ENCODE data around the gene AOAH. TPM values are rescaled to one million over a fixed set of nuclear protein-coding genes. Genes with fewer than 3 reads are reported as not detected.

Gene AOAH
- total RNA-seq, 1 experiment from 2014 or later = 0.39 TPM

- no peak for TF ChIP-seq CTCF (conservative IDR thresholded peaks at IDR 0.05)
- DNase-seq = no peak
- no peak overlapping the region for H3K4ac ChIP-seq (ENCODE audit: low read depth, low read length)
- no peak overlapping the region for H2AFZ ChIP-seq (ENCODE audit: low read length)
- no CpG with 5 or more reads among the region's 2 CpGs for WGBS (ENCODE audit: extremely low coverage, insufficient read length, low lambda C conversion rate)
- H3K79me1 ChIP-seq (ENCODE audit: insufficient read depth, low read depth, low read length, poor library complexity, severe bottlenecking) = no peaks in the 10 kb centered on the region
- Mint-ChIP-seq H3K36me3 (ENCODE audit: insufficient read depth in 1 of 3, low read depth in 3 of 3) (no peaks in the 10 kb centered on the region), H3K27ac (no peak overlapping the region), H3K9me3 (no peaks in the 10 kb centered on the region), H3K27me3 (ENCODE audit: low read depth) (no peaks in the 10 kb centered on the region), H3K4me1 (peaks cover 7 to 22% of the 10 kb centered on the region in 2 experiments; a peak in 3 of 4 replicates), H3K4me3 (no peak overlapping the region)
- H3K56ac ChIP-seq (ENCODE audit: insufficient read length, low read depth, low read length) = no peak overlapping the region
- no peak overlapping the region for H2AK5ac ChIP-seq (ENCODE audit: insufficient read length, low read length)
- no peak overlapping the region for H4K8ac ChIP-seq (replicated peaks; ENCODE audit: insufficient read length, low read depth, low read length)
- H4K5ac ChIP-seq (ENCODE audit: insufficient read length, low read depth, low read length) = no peak overlapping the region
- no peak overlapping the region for H3K27ac ChIP-seq (ENCODE audit: insufficient read length, low read depth, low read length)
- no peak overlapping the region for H2BK12ac ChIP-seq (ENCODE audit: insufficient read length, low read depth, low read length)
- no peak overlapping the region for H4K91ac ChIP-seq (ENCODE audit: insufficient read length, low read depth, low read length)
- no peaks in the 10 kb centered on the region for H3K79me2 ChIP-seq (ENCODE audit: insufficient read depth, low read length)
- no peak overlapping the region for H3K9ac ChIP-seq (ENCODE audit: extremely low read depth, insufficient read length, low read length)
- no peak overlapping the region for H2BK5ac ChIP-seq (ENCODE audit: insufficient read length, low read length)
- H3K23me2 ChIP-seq (ENCODE audit: insufficient read length, low read depth, low read length, poor library complexity, severe bottlenecking) = no peaks in the 10 kb centered on the region
- H2BK120ac ChIP-seq (ENCODE audit: low read depth, low read length, poor library complexity, severe bottlenecking) = no peak overlapping the region
- H4K20me1 ChIP-seq (ENCODE audit: control insufficient read depth, insufficient read depth, insufficient read length) = no peaks in the 10 kb centered on the region
- H3K9me3 ChIP-seq (ENCODE audit: control insufficient read depth, low read depth, low read length) = no peaks in the 10 kb centered on the region
- H3K14ac ChIP-seq (ENCODE audit: insufficient read depth, low read length) = no peak overlapping the region
- H3T11ph ChIP-seq (ENCODE audit: low read length) = no peak overlapping the region
- no peaks in the 10 kb centered on the region for H3K27me3 ChIP-seq (ENCODE audit: insufficient read depth, low read length)
- no peaks in the 10 kb centered on the region for H3K4me1 ChIP-seq (ENCODE audit: insufficient read depth, low read length)
- H2BK15ac ChIP-seq (ENCODE audit: low read depth, low read length) = no peak overlapping the region
- H3K18ac ChIP-seq (ENCODE audit: insufficient read length, low read depth, low read length) = no peak overlapping the region
- no peak overlapping the region for H3K23ac ChIP-seq (ENCODE audit: insufficient read length, low read depth, low read length)
- H3K4me2 ChIP-seq (ENCODE audit: insufficient read depth, insufficient read length, low read length) = no peak overlapping the region
- no peak overlapping the region for H2BK20ac ChIP-seq (ENCODE audit: low read depth, low read length, poor library complexity, severe bottlenecking)
Observed at GRCh38 chr7:36545291-36545690, 179.0 kb downstream of the AOAH start.

All from H9 (cell line).